Endothelial cell of umbilical vein (primary cell): Measurements from ENCODE around the gene CACNB4. TPM values are rescaled to one million over a fixed set of nuclear protein-coding genes. Genes with fewer than 3 reads are reported as not detected.

Source experiments
- BruUV-seq: library from RNA; stranded (reverse); fragments of 400-500 nt; replicated peaks from 2 replicates; lab custom pipeline; 2021; lab: Mats Ljungman, UMichigan
- CTCF ChIA-PET: fragments of 300-600, 350-600 bp; sonication (Branson Sonifier 250); formaldehyde crosslinking; loops from one replicate; lab custom pipeline; 2021; ENCODE audit warnings: antibody characterized with exemption, inconsistent platforms; lab: Charles Lee
- POLR2A ChIA-PET: fragments of 300-600, 350-600 bp; sonication (Branson Sonifier 250); formaldehyde crosslinking; loops from one replicate; lab custom pipeline; 2021; ENCODE audit warnings: antibody characterized with exemption, inconsistent platforms; lab: Charles Lee
- DNase-seq: peaks from one replicate; pipeline ENCODE4 v3.0.0-alpha.2; 2011; ENCODE audit warnings: low read depth, low spot score
- FAIRE-seq: peaks from 2 replicates; lab custom pipeline; 2011; peaks lifted over from hg19 to GRCh38; lab: Jason Lieb, UNC
- H2AFZ ChIP-seq: 2 replicates; pipeline ENCODE4 v1.6.0; 2012; ENCODE audit warnings: low read depth, low read length, control low read depth, inconsistent platforms
- H3K27ac ChIP-seq: 2 replicates; pipeline ENCODE4 v1.5.1; 2011; ENCODE audit warnings: low read depth, mild to moderate bottlenecking, control low read depth, low read length, moderate library complexity; ENCODE audit not compliant: insufficient read depth
- H3K27me3 ChIP-seq, 2 experiments: 2 replicates each; pipeline versions ENCODE4 v1.6.0 to v1.6.1; 2011; ENCODE audit warnings: low read length in 2 of 2, mixed read lengths in 1 of 2; ENCODE audit not compliant: control insufficient read depth in 2 of 2, insufficient read depth in 2 of 2
- H3K36me3 ChIP-seq, 2 experiments: 2 replicates in 1 of 2; 3 replicates in 1 of 2; pipeline ENCODE4 v1.5.1; 2011; ENCODE audit warnings: low read length in 2 of 2, mild to moderate bottlenecking in 1 of 2, moderate library complexity in 1 of 2; ENCODE audit not compliant: control insufficient read depth in 2 of 2, insufficient read depth in 2 of 2; ENCODE audit errors: extremely low read depth in 1 of 2
- H3K4me1 ChIP-seq: 3 replicates; pipeline ENCODE4 v1.5.1; 2011; ENCODE audit warnings: mild to moderate bottlenecking, low read length; ENCODE audit not compliant: control insufficient read depth, insufficient read depth; ENCODE audit errors: extremely low read depth
- H3K4me2 ChIP-seq: 2 replicates; pipeline ENCODE4 v1.6.1; 2011; ENCODE audit warnings: low read length, control low read depth, mixed read lengths; ENCODE audit not compliant: insufficient read depth
- H3K4me3 ChIP-seq, 3 experiments: fragments of 200-600 bp in 1 of 3; sonication (generic), shearing (Covaris generic) in 1 of 3; replicated peaks in 1 of 3; 2 replicates each; pipeline ENCODE4 v1.5.1; 2011 to 2016; ENCODE audit warnings: control low read depth in 3 of 3, low read length in 3 of 3, mild to moderate bottlenecking in 2 of 3, inconsistent platforms in 1 of 3, low read depth in 1 of 3, moderate library complexity in 1 of 3; ENCODE audit not compliant: insufficient read depth in 1 of 3
- H3K79me2 ChIP-seq: 2 replicates; pipeline ENCODE4 v1.6.0; 2012; ENCODE audit warnings: low read length, inconsistent platforms; ENCODE audit not compliant: control insufficient read depth, insufficient read depth
- H3K9ac ChIP-seq: replicated peaks from 2 replicates; pipeline ENCODE3; 2011; ENCODE audit warnings: low read length, control low read depth; ENCODE audit not compliant: insufficient read depth; ENCODE audit errors: extremely low read depth
- H3K9me1 ChIP-seq: replicated peaks from 3 replicates; pipeline ENCODE4 v1.6.0; 2011; ENCODE audit warnings: mild to moderate bottlenecking, low read length; ENCODE audit not compliant: control insufficient read depth, insufficient read depth; ENCODE audit errors: extremely low read depth
- H3K9me3 ChIP-seq: replicated peaks from 2 replicates; pipeline ENCODE4 v1.5.1; 2012; ENCODE audit warnings: low read length, inconsistent platforms; ENCODE audit not compliant: control insufficient read depth, insufficient read depth
- H4K20me1 ChIP-seq: replicated peaks from 2 replicates; pipeline ENCODE3; 2011; ENCODE audit warnings: mild to moderate bottlenecking, low read length; ENCODE audit not compliant: control insufficient read depth, insufficient read depth; ENCODE audit errors: extremely low read depth
- EZH2 ChIP-seq: IDR thresholded peaks from 2 replicates; pipeline ENCODE4 v1.6.1; 2012; ENCODE audit warnings: borderline replicate concordance, low read depth, mild to moderate bottlenecking, moderate library complexity, low read length, inconsistent platforms; ENCODE audit not compliant: severe bottlenecking
- FOS ChIP-seq: IDR thresholded peaks from 2 replicates; pipeline ENCODE4 v1.6.1; 2011; ENCODE audit warnings: mild to moderate bottlenecking, low read length, moderate library complexity, borderline replicate concordance; ENCODE audit not compliant: insufficient read depth
- GATA2 ChIP-seq: IDR thresholded peaks from 2 replicates; pipeline ENCODE4 v1.7.0; 2011; ENCODE audit warnings: low read depth, mild to moderate bottlenecking, moderate library complexity, mixed read lengths, low read length; ENCODE audit not compliant: insufficient read length, insufficient read depth
- JUN ChIP-seq: IDR thresholded peaks from 2 replicates; pipeline ENCODE4 v1.6.1; 2011; ENCODE audit warnings: borderline replicate concordance, low read depth; ENCODE audit not compliant: insufficient read length, insufficient read depth
- MYC ChIP-seq: IDR thresholded peaks from one replicate; pipeline ENCODE4 v1.6.1; 2011; ENCODE audit warnings: mild to moderate bottlenecking, low read depth, low read length
- POLR2A ChIP-seq: IDR thresholded peaks from 2 replicates; pipeline ENCODE4 v1.6.1; 2012; ENCODE audit warnings: low read depth, mild to moderate bottlenecking, control low read depth, low read length
- POLR2AphosphoS5 ChIP-seq: IDR thresholded peaks from 2 replicates; pipeline ENCODE4 v1.6.1; 2012; ENCODE audit warnings: low read depth, mild to moderate bottlenecking, control low read depth, low read length, moderate library complexity; ENCODE audit not compliant: insufficient read depth
- dilution Hi-C: fragments of 300-500 bp; cut with MboI; formaldehyde crosslinking; loops from one replicate; pipeline ENCODE4 v1.15.0; 2019; ENCODE audit warnings: low sequenced_read_pairs; ENCODE audit not compliant: extremely low pct_ligation_motif_present
- intact Hi-C: fragments of 100-400 bp; cut with micrococcal nuclease; formaldehyde crosslinking; loops from one replicate; pipeline ENCODE4 v1.10.0; 2022
- polyA plus RNA-seq, 4 experiments: library from polyadenylated mRNA; depleted of rRNA in 3 of 4; stranded (reverse) in 3 of 4; unstranded in 1 of 4; fragments of >200 nt; gene quantifications; 2 replicates each; pipeline versions ENCODE4 v1.2.1 to v1.2.3, GENCODE V29; 2011 to 2012; ENCODE audit warnings: missing spikeins in 1 of 4
- total RNA-seq: library from RNA; stranded (reverse); gene quantifications from 2 replicates; pipeline ENCODE4 v1.2.3, GENCODE V29; 2021
- TF ChIP-seq, protein P1 (sequence below), 2 donors: IDR thresholded peaks; 1 replicate in 1 of 2; 2 replicates in 1 of 2; pipeline ENCODE4 v1.5.1; 2011; ENCODE audit warnings: low read length in 2 of 2, mild to moderate bottlenecking in 2 of 2, moderate library complexity in 2 of 2, control low read depth in 1 of 2, inconsistent platforms in 1 of 2, low read depth in 1 of 2; ENCODE audit not compliant: insufficient read depth in 1 of 2; ENCODE audit errors: extremely low read depth in 1 of 2
- TF ChIP-seq, protein P2 (sequence below): IDR thresholded peaks from 2 replicates; pipeline ENCODE4 v1.6.1; 2011; ENCODE audit not compliant: insufficient read depth, insufficient read length

CACNB4 gene
- total and polyA plus RNA-seq, 2 donors (not counting 3 experiments of a cell fraction or from before 2014, with no cell fraction given), result 0.23 to 0.58 TPM

DNA sequence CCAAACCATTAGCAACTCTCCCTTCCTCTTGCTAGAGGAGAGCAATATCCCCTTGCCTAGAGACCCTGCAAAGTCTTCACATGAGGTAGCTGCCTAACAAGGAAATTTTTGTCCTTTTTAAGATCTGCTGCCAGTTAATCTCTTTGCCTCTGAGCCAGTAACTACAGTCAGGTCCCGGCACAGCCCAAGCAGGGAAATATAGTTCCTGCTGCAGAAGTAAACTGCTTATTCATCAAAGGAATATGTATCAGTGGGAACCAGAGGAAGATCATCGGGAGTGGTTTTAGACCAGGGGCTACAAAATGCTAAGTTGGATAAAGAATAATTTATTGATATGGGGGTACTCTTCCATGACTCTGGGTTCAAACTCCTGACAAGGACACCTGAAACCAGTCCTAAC is 30.6 kb downstream of the CACNB4 start:
- H3K27ac ChIP-seq, result no peak overlapping the region
- no peak overlapping the region for H3K9ac ChIP-seq
- FAIRE-seq (no peak), DNase-seq (no peak)
- TF ChIP-seq JUN (no peak), MYC (no peak), EZH2 (no peak)
- TF ChIP-seq, protein P1, sequence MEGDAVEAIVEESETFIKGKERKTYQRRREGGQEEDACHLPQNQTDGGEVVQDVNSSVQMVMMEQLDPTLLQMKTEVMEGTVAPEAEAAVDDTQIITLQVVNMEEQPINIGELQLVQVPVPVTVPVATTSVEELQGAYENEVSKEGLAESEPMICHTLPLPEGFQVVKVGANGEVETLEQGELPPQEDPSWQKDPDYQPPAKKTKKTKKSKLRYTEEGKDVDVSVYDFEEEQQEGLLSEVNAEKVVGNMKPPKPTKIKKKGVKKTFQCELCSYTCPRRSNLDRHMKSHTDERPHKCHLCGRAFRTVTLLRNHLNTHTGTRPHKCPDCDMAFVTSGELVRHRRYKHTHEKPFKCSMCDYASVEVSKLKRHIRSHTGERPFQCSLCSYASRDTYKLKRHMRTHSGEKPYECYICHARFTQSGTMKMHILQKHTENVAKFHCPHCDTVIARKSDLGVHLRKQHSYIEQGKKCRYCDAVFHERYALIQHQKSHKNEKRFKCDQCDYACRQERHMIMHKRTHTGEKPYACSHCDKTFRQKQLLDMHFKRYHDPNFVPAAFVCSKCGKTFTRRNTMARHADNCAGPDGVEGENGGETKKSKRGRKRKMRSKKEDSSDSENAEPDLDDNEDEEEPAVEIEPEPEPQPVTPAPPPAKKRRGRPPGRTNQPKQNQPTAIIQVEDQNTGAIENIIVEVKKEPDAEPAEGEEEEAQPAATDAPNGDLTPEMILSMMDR (IDR thresholded peaks at IDR 0.05; ENCODE audit: extremely low read depth in 1 of 2, insufficient read depth in 1 of 2, low read depth in 1 of 2, low read length in 2 of 2), result no peak
- no peaks in the 10 kb centered on the region for H3K79me2 ChIP-seq
- CTCF ChIA-PET, result no interaction called here
- no peaks in the 10 kb centered on the region for H3K9me3 ChIP-seq
- H4K20me1 ChIP-seq, result no peaks in the 10 kb centered on the region
- no TSS peak for BruUV-seq
- no peak overlapping the region for H3K4me3 ChIP-seq
- no peaks in the 10 kb centered on the region for H3K4me1 ChIP-seq
- H2AFZ ChIP-seq, result no peak overlapping the region
- H3K27me3 ChIP-seq, result peaks cover 2 to 3% of the 10 kb centered on the region in 2 experiments
- intact Hi-C loops (no loop called here), dilution Hi-C loops (no loop called here)
- H3K36me3 ChIP-seq, result no peaks in the 10 kb centered on the region
- H3K4me2 ChIP-seq, result no peak overlapping the region
- POLR2A ChIA-PET, result no interaction called here
- H3K9me1 ChIP-seq, result no peaks in the 10 kb centered on the region

DNA sequence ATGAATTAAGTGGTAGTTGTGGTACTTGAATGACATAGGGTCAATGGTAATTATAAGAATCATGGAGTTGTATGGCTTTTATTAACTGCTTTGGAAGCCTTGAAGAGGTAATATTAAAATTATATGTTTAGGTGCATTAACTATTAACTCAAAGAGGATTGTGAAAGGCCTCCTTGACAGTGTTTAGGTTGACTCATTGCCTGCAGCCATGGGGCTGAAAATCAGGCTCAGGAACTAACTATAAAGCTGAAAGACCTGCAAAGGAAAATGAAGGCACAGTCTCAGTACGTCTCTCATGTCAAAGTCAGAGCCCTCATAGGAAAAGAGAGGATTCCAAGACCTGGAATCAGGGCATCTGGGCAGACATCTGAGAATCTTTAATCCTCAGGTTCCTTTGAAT is 31.0 kb downstream of the CACNB4 start:
- Histone ChIP-seq H3K4me1 (no peaks in the 10 kb centered on the region), H3K27ac (no peak overlapping the region), H3K36me3 (no peaks in the 10 kb centered on the region), H3K4me3 (no peak overlapping the region), H3K9ac (no peak overlapping the region), H3K79me2 (no peaks in the 10 kb centered on the region), H4K20me1 (no peaks in the 10 kb centered on the region), H3K4me2 (no peak overlapping the region), H2AFZ (no peak overlapping the region), H3K9me1 (no peaks in the 10 kb centered on the region), H3K27me3 (peaks cover 0 to 2% of the 10 kb centered on the region in 2 experiments), H3K9me3 (no peaks in the 10 kb centered on the region)
- ChIA-PET CTCF (no interaction called here), POLR2A (no interaction called here)
- TF ChIP-seq GATA2 (no peak), EZH2 (no peak), POLR2AphosphoS5 (no peak), FOS (no peak), MYC (no peak), POLR2A (no peak), JUN (no peak)
- TF ChIP-seq, protein P2, sequence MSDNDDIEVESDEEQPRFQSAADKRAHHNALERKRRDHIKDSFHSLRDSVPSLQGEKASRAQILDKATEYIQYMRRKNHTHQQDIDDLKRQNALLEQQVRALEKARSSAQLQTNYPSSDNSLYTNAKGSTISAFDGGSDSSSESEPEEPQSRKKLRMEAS, result no peak
- TF ChIP-seq, protein P1 (IDR thresholded peaks at IDR 0.05; ENCODE audit: extremely low read depth in 1 of 2, insufficient read depth in 1 of 2, low read depth in 1 of 2, low read length in 2 of 2), result no peak
- FAIRE-seq (no peak), DNase-seq (no peak)
- intact Hi-C loops, result no loop called here
- BruUV-seq, result no TSS peak
- dilution Hi-C loops, result no loop called here
